Activated CD4-positive, alpha-beta T cell treated with anti-CD3 and anti-CD28 coated beads, Interleukin-2, amount 50 U/mL, for 24 hours (primary cell): Measurements from ENCODE around the gene YIPF6.
A peak's percentile ranks its signal among the peaks of the same experiment; 100 is the strongest.
"Not testable (repeated sequence)": the region's sequence is repeated elsewhere in the genome, so short reads cannot be mapped to it uniquely, and the experiment has no call there.

Experiments used
- DNase-seq, 2 donors: peaks; one replicate each; pipeline ENCODE4 v3.0.0-alpha.2; 2020; ENCODE audit warnings: low read depth in 1 of 2, low spot score in 1 of 2

The YIPF6 gene, protein sequence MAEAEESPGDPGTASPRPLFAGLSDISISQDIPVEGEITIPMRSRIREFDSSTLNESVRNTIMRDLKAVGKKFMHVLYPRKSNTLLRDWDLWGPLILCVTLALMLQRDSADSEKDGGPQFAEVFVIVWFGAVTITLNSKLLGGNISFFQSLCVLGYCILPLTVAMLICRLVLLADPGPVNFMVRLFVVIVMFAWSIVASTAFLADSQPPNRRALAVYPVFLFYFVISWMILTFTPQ

GRCh38 chrX:68498508-68499379, at the start of gene YIPF6:
Gene YIPF6, plus strand, starts transcription at chrX:68499051. Its CDS starts 16 bp downstream, at chrX:68499067.
- peak; percentile 34 to 56 for DNase-seq

DNA sequence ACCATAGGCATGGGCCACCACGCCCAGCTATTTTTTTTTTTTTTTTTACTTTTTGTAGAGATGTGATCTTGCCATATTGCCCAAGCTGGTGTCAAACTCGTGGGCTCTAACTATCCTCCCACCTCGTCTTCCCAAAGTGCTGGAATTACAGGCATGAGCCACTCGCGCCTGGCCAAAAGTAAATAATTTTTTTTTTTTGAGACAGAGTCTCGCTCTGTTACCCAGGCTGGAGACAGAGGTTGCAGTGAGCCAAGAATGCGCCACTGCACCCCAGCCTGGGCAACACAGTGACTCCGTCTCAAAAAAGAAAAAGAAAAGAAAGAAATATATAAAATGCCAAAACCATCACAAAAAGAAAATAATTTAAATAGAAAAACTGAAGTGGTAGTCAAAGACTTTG, 47.1 kb upstream of the YIPF6 start:
- DNase-seq = no peak

DNA sequence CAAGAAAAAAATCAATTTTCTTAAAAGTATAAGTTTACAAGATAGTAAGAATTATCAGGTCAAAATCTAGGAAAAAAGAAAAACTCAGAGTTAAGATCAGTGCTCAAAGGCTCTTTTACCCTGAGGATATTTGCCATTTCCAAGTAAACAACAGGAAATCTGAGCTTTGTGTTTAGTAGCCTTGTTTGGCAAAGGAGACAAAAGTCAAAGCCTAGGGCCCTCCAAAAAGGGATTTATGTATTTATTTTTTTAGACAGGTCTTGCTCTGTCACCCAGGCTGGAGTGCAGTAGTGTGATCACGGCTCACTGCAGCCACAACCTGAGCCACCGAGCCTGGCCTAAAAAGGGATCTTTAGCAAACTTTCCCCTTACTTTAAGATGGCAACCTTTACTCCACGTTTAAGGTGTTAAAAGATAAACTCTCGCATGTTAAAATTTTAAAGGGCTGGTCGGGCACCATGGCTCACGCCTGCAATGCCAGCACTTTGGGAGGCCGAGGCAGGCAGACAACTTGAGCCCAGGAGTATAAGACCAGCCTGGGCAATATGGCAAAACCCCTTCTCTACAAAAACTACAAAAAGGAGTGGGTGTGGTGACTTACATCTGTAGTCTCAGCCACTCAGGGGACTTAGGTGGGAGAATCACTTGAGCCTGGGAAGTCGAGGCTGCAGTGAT, 44.2 kb upstream of the YIPF6 start:
- no peak for DNase-seq

- DNase-seq = no peak
Measured at GRCh38 chrX:68455151-68455510, 43.7 kb upstream of the YIPF6 start.

DNA sequence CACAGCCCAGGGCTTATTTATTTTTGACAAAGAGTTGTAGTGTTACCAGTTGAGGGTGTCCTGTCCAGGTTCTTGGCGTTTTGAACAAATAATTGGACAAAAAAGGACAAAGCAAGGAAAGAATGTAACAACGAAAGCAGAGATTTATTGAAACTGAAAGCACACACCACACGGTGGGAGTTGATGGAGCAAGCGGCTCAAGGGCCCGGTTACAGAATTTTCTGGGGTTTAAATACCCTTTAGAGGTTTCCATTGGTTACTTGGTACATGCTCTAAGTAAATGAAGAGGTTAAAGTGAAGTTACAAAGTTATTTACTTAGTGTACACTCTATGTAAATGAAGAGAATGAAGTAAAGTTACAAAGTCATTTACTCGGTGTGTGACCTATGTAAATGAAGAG, 37.8 kb upstream of the YIPF6 start:
- DNase-seq = no peak

- no peak for DNase-seq
Measured at GRCh38 chrX:68461576-68461975, 37.3 kb upstream of the YIPF6 start.

DNA sequence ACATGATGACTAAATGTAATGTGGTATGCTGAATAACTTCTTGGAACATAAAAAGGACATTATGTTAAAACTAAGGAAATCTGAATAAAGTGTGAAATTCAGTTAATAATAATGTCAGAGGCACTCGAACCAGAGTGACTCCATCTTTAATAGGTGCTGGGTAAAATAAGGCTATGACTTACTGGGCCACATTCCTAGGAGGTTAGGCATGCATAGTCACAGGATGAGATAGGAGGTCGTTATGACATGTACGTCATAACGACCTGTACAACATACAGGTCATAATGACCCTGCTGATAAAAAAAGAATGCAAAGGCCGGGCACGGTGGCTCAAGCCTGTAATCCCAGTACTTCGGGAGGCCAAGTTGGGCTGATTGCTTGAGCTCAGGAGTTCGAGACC, 36.7 kb upstream of the YIPF6 start:
- DNase-seq = no peak

GRCh38 chrX:68462653-68463052, 36.2 kb upstream of the YIPF6 start:
- peak in 1 of 2 donors; percentile 7 for DNase-seq

GRCh38 chrX:68463880-68464279, 35.0 kb upstream of the YIPF6 start:
- no peak for DNase-seq

GRCh38 chrX:68464796-68465195, 34.1 kb upstream of the YIPF6 start:
- DNase-seq = no peak

- no peak for DNase-seq
Measured at GRCh38 chrX:68480969-68481368, 17.9 kb upstream of the YIPF6 start.

DNA sequence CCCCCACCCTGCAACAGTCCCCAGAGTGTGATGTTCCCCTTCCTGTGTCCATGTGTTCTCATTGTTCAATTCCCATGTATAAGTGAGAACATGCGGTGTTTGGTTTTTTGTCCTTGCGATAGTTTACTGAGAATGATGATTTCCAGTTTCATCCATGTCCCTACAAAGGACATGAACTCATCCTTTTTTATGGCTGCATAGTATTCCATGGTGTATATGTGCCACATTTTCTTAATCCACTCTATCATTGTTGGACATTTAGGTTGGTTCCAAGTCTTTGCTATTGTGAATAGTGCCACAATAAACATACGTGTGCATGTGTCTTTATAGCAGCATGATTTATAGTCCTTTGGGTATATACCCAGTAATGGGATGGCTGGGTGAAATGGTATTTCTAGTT, 12.7 kb upstream of the YIPF6 start:
- DNase-seq = not testable (repeated sequence)

DNA sequence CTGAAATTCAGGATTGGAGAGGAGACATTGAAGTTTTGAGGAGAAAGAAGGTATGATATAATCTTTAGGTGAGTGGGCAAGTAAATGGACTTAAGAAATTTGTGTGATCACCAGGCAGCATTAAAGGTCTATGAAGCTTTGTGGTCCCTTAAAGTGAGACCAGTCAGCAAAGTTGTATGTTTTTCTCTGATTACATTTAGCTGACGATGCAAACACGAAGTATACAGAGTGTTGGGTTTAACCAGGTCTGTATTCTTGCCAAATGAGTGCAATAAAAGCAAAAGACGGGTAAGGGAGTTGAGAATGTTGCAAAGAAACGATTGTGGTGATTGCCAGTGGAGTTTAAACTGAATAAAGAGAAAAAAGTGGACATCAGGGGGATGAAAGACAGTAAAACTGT, 11.6 kb upstream of the YIPF6 start:
- DNase-seq = no peak

DNA sequence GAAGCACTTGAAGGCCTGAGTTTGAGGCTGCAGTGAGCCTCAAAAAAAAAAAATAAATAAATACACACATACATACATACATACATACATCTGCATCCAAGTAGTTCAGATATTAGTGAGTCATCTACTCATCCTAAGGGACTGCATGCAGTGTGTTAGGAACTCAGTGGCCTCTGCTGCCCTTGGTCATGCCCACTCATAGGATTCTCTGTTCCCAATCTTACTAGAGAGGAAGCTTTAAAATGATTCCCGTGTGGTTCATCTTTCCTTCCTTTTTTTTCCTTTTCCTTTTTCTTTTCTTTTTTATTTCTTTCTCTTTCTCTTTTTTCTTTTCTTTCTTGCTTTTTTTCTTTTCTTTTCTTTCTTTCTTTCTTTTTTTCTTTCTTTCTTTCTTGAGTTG, 10.9 kb upstream of the YIPF6 start:
- no peak for DNase-seq

GRCh38 chrX:68488657-68489056, 10.2 kb upstream of the YIPF6 start:
- no peak for DNase-seq

GRCh38 chrX:68490644-68491043, 8.2 kb upstream of the YIPF6 start:
- DNase-seq = no peak

GRCh38 chrX:68492583-68492982, 6.3 kb upstream of the YIPF6 start:
- DNase-seq = no peak

- not testable (repeated sequence) for DNase-seq
Measured at GRCh38 chrX:68493776-68494175, 5.1 kb upstream of the YIPF6 start.

- DNase-seq = no peak
Measured at GRCh38 chrX:68498044-68498507, 775 bp upstream of the YIPF6 start.

DNA sequence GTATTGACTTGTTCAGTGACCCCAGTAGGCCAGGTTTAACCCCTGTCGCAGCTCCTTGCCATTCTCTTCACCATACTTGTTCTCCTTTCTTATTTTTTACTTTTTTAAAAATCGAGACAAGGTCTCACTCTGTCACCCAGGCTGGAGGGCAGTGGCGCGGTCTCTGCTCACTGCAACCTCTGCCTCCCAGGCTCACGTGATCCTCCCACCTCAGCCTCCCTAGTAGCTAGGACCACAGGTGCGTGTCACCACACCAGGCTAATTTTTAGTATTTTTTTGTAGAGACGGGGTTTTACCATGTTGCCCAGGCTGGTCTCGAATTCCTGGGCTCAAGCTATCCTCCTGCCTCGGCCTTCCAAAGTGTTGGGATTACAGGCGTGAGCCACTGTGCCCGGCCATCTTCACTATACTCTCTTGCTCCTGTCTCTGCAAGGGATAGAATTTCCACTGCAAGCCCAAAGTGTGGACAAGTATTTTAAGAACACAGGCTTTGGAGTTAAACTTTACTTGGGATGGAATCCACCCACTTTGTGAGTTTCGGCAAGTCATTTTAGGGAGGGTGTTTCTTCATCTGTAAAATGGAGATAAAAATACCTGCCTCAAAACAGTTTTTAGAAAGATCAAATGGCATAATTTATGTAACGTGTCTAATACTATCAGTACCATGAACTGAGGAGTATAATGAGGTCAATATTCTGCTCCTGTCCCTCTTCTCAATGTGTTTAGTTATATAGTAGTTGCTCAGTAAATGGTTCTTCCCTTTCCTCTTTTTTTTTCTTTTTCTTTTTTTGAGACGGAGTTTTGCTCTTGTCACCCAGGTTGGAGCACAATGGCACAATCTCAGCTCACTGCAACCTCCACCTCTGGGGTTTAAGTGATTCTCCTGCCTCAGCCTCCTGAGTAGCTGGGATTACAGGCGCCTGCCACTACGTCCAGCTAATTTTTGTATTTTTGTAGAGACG, 973 bp downstream of the YIPF6 start:
- DNase-seq = no peak
